Measurements from ENCODE around the gene SCMH1. TPM values are rescaled to one million over a fixed set of nuclear protein-coding genes. Genes with fewer than 3 reads are reported as not detected.
"Not testable (repeated sequence)": the region's sequence is repeated elsewhere in the genome, so short reads cannot be mapped to it uniquely, and the experiment has no call there.

SCMH1 gene
- total RNA-seq, 1 experiment from 2014 or later, result 21.6 TPM

DNA sequence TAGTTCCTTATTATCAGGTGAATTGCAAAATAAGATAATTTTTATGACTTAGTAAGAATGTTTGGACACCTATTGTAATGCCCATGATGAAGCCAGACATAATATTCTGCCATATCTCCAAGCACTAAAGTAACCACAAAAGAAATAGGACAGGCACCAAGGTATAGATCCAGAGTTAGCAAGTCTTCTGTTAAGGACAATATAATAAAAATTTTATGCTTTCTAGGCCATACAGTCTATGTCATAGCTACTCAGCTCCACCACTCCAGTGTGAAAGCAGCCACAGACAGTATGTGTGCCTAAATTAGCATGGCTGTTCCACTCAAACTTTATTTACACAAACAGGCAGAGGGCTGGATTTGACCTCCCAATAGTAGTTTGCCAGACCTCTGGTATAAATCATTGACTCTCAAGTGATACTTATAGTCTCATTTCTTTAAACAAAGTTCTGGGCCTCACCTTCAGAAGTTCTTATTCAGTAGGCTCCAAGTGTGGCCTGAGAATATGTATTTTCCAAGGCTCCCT is 88.3 kb downstream of the SCMH1 start:
- no peak for DNase-seq (ENCODE audit: low read depth)

DNA sequence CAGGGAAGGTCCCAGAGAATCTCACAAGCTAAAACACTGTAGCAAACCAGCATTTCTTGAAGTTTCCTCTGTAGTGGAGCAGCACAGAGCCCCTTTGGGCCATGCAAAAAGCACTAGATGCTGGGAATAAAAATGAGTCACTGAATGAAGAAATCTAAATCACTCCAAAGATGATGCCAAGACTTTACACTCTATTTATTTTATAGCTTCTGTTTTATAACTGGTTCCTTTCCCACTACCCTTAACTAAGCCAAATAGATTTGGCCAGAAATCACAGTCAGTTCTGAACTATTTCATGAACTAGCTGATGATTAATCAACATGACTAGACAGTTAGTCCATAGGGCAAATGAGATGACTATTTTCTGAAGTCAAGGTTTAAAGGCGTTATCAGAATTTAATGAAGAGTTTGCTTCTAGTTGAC is 89.5 kb downstream of the SCMH1 start:
- peak; percentile 83 for DNase-seq (ENCODE audit: low read depth)

DNA sequence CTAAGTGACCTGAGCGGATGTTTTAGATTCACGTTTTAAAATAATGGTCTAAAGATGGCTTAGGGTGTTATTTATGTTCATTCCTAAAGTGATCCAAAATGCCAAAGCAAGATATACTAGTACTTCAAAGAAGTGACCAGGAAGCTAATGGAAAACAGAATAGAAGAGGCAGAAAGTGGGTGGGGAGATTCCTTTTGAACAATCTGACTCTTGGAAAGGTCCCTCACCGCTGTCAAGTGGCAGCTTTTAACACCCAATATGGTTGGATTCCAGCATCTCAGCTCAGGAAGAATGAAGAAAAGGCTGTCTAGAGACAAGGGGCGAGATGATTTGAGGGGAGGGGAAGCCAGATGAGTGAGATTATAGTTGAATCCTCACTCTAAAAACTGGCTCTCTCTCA is 90.3 kb downstream of the SCMH1 start:
- no peak for DNase-seq (ENCODE audit: low read depth)

DNA sequence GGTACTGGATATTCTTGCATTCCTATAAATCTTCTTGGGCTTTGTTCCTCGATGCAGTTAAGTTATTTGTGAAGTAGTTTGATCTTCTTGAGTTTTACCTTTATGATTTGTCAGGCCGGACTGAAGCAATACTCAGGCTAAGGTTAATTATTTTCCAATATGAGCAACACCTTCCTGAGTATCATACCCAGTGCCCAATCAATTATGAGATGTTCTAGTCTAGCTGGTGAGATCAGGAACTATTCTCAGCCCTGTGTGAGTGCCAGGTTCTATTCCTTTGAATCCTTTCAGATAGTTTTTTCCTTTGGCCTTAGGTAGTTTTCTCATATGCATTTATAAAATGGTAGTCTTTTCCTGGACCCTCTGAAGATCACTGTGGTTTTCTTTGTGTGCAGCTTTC is 92.5 kb downstream of the SCMH1 start:
- DNase-seq (ENCODE audit: low read depth), result no peak

DNA sequence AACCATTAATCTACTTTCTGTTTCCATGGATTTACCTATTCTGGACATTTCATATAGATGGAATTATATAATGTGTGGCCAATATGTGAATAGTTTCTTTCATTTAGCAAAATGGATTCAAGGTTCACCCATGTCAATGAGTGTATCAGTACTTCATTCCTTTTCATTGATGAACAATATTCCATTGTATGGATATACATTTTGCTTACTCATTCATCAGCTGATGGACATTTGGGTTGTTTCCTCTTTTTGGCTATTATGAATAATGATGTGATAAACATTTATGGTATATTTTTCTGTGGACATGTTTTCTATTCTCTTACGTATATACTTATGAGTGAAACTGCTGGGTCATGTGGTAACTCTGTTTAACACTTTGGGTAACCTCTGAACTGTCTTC is 97.8 kb downstream of the SCMH1 start:
- DNase-seq (ENCODE audit: low read depth), result no peak

DNA sequence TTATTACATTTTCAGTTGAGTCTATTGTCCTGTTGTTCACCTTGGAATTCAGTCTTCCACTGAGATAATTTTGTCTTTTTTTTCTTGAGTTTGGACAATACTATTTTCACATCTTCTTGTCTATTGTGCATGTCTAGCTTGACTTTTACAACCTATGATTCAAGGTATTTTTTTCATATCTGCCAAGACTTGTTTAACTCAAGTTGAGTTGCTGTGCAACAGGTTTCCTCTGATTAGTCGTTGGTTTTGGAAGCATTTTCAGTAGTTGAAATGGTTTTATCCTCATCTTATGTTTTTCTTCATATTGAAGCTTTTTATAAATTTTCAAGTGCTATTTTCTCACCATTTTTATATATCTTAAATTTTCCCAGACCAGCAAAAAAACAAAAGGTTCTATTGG is 103.6 kb downstream of the SCMH1 start:
- DNase-seq (ENCODE audit: low read depth), result no peak

DNA sequence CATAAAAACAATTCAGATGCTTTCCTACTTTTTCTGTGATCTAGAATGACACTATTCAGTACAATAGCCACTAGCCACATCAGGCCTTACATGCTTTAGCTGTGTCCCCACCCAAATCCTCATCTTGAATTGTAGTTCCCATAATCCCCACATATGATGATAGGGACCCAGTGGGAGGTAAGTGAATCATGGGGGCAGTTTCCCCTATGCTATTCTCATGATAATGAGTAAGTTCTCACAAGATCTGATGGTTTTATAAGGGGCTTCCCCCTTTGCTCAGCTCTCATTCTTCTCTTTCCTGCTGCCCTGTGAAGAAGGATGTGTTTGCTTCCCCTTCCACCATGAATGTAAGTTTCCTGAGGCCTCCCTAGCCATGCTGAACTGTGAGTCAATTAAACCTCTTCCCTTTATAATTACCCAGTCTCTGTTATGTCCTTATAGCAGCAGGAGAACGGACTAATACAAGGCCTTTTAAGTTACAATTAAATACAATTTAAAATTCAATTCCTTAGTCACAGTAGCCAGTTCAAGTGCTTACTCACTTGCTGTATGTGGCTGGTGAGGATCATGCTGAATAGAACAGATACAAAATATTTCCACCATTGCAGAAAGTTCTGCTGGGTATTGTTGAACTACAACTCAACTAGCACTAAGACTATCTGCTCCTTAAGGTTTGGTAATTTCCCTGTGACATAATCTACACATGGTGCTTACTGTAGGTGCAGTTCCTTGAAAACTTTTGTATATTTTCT is 106.7 kb downstream of the SCMH1 start:
- DNase-seq (ENCODE audit: low read depth), result no peak

DNA sequence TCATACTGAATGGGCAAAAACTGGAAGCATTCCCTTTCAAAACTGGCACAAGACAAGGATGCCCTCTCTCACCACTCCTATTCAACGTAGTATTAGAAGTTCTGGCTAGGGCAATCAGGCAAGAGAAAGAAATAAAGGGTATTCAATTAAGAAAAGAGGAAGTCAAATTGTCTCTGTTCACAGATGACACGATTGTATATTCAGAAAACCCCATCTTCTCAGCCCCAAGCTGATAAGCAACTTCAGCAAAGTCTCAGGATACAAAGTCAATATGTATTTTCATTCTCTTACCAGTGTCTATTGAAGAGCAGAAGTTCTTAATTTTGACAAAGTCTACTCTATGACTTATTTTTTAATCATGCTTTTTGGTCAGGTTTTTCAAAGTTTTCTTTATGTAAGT is 107.8 kb downstream of the SCMH1 start:
- DNase-seq (ENCODE audit: low read depth), result not testable (repeated sequence)

DNA sequence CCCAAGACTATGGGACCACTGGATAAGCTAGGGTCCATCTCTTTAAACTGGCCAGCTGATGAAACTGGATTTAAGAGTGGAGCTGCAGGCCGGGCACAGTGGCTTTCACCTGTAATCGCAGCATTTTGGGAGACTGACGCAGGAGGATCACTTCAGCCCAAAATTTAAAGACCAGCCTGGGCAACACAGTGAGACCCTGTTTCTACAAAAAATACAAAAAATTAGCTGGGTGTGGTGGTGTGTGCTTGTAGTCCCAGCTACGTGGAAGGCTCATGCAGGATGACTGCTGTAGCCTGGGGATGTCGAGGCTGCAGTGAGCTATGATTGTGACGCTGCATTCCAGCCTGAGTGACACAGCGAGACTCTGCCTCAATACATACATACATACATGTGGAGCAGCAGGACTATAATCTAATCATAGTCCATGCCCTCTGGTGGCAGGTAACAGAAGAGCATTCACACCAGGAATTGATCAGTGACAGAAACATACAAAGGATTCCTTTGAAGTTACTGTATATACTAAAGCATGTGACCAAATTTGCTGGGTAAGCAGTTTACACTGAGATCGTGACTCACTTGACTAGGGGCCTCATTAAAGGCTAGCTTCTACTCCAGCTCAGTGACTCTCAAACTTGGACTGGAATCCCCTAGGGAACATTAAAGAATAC is 119.1 kb downstream of the SCMH1 start:
- DNase-seq (ENCODE audit: low read depth), result peak; percentile 85

DNA sequence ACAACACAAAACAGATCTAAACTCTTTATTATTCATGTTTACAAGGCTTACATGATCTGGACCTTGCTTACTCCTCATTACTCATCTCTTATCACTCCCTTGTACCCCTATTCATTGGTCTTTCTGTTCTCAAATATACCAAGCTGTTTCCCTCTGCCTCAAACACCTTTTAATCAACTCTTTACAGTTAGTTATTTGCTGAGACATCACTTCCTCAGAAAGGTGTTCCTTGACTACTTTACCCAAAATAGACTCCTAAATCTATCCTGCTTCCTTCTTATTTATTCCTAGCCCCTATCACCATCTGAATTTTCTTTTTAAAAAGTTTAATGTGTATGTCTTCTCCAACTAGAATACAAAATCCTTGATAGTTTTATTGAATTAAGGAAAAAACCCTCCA is 120.0 kb downstream of the SCMH1 start:
- DNase-seq (ENCODE audit: low read depth), result no peak

DNA sequence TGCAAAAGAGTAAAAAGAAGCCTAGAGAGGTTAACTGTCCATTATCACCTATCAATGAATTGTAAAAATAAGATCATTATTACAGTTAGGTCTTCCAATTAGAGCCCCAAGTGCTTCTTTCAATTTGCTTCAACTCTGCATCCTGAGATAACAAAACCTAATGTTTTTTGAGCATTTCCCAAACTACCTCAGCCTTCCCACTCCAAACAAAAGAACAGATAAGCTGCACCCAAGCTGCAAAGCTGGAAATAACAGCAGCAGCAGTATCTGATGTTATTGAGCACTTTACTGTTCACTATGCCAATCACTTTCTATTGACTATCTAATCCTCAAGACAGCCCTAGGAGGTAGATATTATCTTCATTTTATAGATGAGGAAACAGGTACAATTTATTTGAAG is 123.5 kb downstream of the SCMH1 start:
- no peak for DNase-seq (ENCODE audit: low read depth)

DNA sequence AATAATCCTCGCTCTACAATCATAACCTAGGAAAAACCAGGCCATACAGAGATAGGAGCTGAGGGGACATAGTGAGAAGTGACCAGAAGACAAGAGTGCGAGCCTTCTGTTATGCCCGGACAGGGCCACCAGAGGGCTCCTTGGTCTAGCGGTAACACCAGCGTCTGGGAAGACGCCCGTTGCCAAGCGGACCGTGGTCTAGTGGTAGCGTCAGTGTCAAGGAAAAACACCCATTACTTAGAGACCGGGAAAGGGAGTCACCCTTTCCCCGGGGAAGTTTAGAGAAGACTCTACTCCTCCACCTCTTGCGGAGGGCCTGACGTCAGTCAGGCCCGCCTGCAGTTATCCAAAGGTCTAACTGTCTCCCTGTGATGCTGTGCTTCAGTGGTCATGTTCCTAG is 124.9 kb downstream of the SCMH1 start:
- DNase-seq (ENCODE audit: low read depth), result not testable (repeated sequence)

DNA sequence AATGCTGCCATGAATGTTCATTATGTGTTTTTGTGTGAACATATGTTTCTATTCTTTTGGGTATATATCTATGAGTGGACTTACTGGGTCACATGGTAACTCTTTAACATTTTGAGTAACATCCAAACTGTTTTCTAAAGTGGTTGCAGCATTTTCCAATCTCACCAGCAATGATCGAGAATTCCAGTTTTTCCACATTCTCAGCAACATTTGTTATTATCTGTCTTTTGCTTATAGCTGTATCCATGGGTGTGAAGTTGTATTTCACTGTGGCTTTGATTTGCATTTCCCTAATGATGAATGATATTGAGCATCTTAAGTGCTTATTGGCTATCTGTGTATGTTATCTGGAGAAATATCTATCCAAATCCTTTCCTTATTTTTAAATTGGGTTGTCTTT is 131.4 kb downstream of the SCMH1 start:
- no peak for DNase-seq (ENCODE audit: low read depth)

DNA sequence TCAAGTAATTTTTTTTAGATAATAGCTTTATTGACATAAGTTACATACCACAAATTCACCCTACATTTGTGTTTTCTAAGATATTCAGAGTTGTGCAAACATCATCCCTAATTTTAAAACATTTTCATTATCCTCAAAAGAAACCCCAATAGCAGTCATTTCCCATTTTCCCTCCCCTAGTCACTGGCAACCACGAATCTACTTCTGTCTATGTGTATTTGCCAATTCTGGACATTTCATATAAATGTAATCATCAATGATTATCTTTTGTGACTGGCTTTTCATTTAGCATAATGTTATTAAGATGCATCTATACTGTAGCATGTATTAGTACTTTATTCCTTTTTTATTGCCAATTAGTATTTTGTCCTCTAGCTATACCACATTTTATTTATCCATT is 131.8 kb downstream of the SCMH1 start:
- DNase-seq (ENCODE audit: low read depth), result no peak

DNA sequence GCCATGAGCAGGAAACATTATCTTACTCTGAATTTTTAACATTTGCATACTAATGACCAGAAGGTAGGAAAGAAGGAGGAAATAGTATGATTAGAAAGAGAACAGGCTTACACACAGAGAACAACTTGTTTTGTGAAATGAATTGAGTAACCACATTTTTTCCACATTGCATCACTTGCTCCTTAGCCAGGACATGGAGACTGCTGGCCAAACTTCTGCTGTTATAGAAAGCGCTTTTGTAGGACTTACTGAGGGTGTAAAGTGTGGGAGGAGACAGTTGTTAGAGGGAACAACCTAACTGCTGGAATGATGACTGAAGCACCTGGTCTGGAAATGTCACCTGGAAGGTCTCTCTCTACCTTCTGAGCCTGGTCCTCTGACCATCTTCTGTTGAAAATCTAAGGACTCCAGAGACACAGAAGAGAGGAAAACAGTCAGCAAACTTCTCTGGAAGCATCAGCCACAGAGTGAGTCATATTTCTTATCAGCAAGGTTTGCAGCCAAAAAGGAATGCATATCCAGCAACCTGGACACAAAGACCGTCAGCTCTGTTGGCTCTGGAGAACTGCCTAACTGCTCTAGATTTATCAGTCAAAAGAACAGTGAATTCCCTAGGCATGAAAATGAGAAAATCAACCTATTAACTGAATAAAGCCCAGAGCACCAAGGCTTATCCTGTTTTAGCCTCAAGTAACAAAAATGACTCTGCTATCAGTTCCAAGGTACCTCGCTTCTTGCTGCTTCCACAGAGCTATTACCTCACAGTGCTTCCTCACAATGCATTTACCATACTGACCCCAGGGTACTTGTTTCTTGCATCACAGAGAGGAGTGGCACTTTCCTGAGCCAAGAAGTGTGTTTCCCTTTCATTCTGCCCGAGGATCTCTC is 132.6 kb downstream of the SCMH1 start:
- peak; percentile 88 for DNase-seq (ENCODE audit: low read depth)

DNA sequence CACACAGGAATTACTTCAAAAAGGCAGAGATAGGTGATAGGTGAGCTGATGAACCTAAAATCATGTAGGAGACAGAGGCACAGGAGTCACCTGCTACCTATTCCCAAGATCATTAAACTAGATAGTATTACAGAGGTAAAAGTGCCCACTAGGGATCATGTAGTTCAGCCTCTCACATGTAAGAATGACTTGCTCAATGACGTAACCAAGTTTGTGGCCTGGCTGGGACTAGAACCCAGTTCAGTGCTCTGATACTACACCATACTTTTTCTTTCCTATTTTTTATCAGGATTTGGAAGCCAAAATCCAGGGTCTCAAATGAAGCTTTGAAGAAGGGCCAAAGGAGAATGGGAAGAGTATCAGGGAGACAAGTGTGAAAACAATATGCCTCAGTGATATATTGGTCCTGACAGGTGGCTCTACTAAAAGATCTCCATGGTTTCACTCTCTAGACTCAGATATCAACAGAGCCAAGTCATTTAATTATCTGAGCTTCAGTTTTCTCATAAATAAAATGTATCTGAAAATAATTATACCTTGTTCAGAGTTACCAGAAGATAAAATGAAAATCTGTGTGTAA is 133.3 kb downstream of the SCMH1 start:
- DNase-seq (ENCODE audit: low read depth), result peak; percentile 45

DNA sequence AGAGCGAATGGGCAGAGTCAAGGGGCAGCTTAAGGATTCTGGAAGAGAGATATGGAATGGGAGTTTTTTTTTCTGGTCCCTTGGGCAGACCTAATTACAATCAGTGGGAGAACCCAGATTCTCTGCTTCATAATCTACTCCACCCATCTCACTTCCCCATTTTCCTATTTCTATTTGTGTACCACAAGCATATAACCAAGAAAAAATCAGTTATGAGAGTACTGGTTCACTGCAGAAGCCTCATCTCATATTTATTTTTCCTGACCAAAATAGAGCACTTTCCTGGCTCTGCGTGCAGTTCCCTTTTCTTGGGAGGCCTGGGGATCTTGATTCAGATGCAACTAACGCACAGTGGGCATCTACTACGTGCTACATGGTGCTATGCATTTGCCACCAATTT is 138.3 kb downstream of the SCMH1 start:
- no peak for DNase-seq (ENCODE audit: low read depth)

DNA sequence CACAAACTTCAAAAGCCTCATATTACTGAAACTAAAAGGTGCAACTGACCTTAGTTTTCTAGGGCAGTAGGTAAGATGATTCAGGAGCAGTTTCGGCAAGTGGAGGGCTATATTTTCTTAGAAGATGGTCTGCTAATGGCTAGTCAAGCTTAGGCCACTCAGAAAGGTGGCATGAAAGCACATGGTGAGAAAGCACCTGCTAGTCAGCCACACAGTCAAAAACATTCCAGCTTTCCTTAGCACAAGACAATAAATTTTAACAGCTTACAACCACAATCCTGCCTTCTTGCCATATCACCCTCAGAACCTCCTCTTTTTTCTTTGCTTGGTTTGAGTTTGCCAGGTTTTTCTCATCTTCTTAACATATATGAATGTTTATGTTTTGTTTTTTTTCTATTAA is 139.5 kb downstream of the SCMH1 start:
- no peak for DNase-seq (ENCODE audit: low read depth)

DNA sequence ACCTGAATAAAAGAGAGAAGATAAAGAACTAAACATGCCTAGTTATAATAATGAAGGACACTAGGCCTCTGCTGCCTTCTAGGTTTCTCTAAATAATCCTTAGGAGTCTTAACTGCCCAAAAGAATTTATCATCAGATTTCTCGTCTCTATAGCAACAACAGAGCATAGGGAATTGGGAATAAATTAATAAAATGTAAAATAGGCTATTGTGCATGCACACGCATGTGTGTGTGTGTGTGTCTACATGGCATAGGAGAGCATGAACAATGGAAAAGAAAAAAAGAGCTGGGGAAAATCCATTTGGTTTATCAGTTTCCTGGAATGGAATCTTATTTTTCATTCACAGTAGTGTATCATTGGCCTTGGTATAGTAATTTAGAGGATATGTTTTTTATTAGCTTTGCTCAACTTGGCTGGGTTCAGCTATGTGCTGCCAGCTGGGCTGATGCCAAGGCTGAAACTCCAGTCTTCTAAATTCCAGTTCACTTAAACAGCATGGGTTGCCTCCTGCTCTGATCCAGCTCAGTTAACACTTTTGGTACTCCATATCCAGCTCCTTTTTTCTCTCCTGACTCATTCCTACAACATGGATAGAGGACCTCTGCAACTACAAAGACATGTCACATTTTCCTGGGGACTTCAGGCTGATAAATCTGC is 140.0 kb downstream of the SCMH1 start:
- DNase-seq (ENCODE audit: low read depth), result peak; percentile 83

DNA sequence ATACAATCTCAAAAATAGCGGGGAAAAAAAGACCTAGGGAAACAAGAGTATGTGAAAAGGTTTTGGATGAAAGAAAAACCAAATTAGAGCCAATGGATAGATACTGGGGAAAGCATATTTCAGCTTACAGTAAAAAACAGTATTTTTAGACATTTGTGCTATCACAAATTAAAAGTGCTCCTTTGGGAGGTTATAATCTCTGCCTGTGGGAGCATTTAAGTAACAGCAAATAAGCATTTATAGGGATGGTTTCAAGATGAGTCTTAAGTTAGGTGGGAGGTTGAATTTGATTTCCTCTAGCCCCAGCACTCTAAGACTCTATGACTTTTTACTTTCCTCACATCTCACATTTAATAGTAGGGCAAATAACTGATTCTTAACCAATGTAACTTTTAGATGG is 141.0 kb downstream of the SCMH1 start:
- DNase-seq (ENCODE audit: low read depth), result no peak

DNA sequence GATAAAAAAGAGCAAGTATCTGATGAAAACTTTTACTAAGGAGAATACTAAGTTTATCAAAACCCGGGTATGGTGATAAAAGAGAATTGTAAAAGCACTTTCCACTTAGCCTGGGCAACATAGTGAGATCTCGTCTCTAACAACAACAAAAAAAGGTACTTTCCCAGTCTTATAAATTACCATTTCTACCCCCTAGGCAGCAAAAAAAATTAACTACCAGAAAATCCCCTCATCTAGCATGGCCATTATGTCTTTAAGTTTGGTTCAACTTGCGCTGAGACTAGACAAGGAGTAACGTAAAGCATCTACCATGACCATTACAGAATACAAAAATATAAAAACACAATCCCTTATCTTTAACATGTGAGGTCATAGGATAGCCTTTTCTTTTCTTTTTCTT is 141.9 kb downstream of the SCMH1 start:
- no peak for DNase-seq (ENCODE audit: low read depth)

All from LHCN-M2 (cell line).